HG03175 (cell line): ENCODE measurements around the gene PTGS2.
"Not testable (repeated sequence)": the region's sequence is repeated elsewhere in the genome, so short reads cannot be mapped to it uniquely, and the experiment has no call there.

Experiments
- ATAC-seq: cut with Tn5 transposase; IDR thresholded peaks from one replicate; pipeline ENCODE4 v1.9.1; 2021; ENCODE audit warnings: mild to moderate bottlenecking, moderate library complexity; ENCODE audit not compliant: unreplicated experiment

PTGS2 gene

GRCh38 chr1:186670297-186671135 lies 9.7 kb downstream of the PTGS2 start:
- ATAC-seq: no peak

- not testable (repeated sequence) for ATAC-seq
Observed at GRCh38 chr1:186669784-186670183, 10.4 kb downstream of the PTGS2 start.

GRCh38 chr1:186664217-186664616 lies 16.0 kb downstream of the PTGS2 start:
- not testable (repeated sequence) for ATAC-seq

- ATAC-seq: no peak
Observed at GRCh38 chr1:186662752-186663151, 17.5 kb downstream of the PTGS2 start.

- no peak for ATAC-seq
Observed at GRCh38 chr1:186659890-186660341, 20.3 kb downstream of the PTGS2 start.

GRCh38 chr1:186658999-186659398 lies 21.2 kb downstream of the PTGS2 start:
- no peak for ATAC-seq

GRCh38 chr1:186657481-186657880 lies 22.7 kb downstream of the PTGS2 start:
- ATAC-seq: no peak

- no peak for ATAC-seq
Observed at GRCh38 chr1:186655876-186656275, 24.3 kb downstream of the PTGS2 start.

GRCh38 chr1:186654741-186655140 lies 25.5 kb downstream of the PTGS2 start:
- ATAC-seq: no peak

GRCh38 chr1:186653312-186653711 lies 26.9 kb downstream of the PTGS2 start:
- ATAC-seq: no peak

- ATAC-seq: no peak
Observed at GRCh38 chr1:186648613-186649012, 31.6 kb downstream of the PTGS2 start.

GRCh38 chr1:186647985-186648384 lies 32.2 kb downstream of the PTGS2 start:
- ATAC-seq: not testable (repeated sequence)

- no peak for ATAC-seq
Observed at GRCh38 chr1:186643614-186644013, 36.6 kb downstream of the PTGS2 start.

- not testable (repeated sequence) for ATAC-seq
Observed at GRCh38 chr1:186637567-186637966, 42.7 kb downstream of the PTGS2 start.

GRCh38 chr1:186636786-186637185 lies 43.4 kb downstream of the PTGS2 start:
- ATAC-seq: no peak

GRCh38 chr1:186634511-186634910 lies 45.7 kb downstream of the PTGS2 start:
- ATAC-seq: no peak

GRCh38 chr1:186633116-186633515 lies 47.1 kb downstream of the PTGS2 start:
- no peak for ATAC-seq

GRCh38 chr1:186629341-186629740 lies 50.9 kb downstream of the PTGS2 start:
- ATAC-seq: no peak

GRCh38 chr1:186628910-186629309 lies 51.3 kb downstream of the PTGS2 start:
- no peak for ATAC-seq

- no peak for ATAC-seq
Observed at GRCh38 chr1:186627019-186627418, 53.2 kb downstream of the PTGS2 start.

GRCh38 chr1:186626356-186626932 lies 53.8 kb downstream of the PTGS2 start:
- peak; percentile 60 for ATAC-seq

GRCh38 chr1:186623551-186623950 lies 56.7 kb downstream of the PTGS2 start:
- ATAC-seq: no peak
